Measurements from ENCODE around the gene ZNF143.

Gene ZNF143

GRCh38 chr11:9562716-9563115 lies 101.9 kb downstream of the ZNF143 start:
- TF ChIP-seq, protein P1, sequence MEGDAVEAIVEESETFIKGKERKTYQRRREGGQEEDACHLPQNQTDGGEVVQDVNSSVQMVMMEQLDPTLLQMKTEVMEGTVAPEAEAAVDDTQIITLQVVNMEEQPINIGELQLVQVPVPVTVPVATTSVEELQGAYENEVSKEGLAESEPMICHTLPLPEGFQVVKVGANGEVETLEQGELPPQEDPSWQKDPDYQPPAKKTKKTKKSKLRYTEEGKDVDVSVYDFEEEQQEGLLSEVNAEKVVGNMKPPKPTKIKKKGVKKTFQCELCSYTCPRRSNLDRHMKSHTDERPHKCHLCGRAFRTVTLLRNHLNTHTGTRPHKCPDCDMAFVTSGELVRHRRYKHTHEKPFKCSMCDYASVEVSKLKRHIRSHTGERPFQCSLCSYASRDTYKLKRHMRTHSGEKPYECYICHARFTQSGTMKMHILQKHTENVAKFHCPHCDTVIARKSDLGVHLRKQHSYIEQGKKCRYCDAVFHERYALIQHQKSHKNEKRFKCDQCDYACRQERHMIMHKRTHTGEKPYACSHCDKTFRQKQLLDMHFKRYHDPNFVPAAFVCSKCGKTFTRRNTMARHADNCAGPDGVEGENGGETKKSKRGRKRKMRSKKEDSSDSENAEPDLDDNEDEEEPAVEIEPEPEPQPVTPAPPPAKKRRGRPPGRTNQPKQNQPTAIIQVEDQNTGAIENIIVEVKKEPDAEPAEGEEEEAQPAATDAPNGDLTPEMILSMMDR (IDR thresholded peaks at IDR 0.05), result no peak

GRCh38 chr11:9563196-9563730 lies 102.5 kb downstream of the ZNF143 start:
- Histone ChIP-seq H3K36me3 (no peaks in the 10 kb centered on the region), H3K9me3 (no peaks in the 10 kb centered on the region), H3K27ac (no peak overlapping the region), H3K4me3 (ENCODE audit: low read depth in 1 of 2, low read length in 1 of 2) (no peak overlapping the region), H3K4me1 (ENCODE audit: control insufficient read depth in 1 of 2, insufficient read depth in 1 of 2, low read depth in 1 of 2, low read length in 1 of 2) (no peaks in the 10 kb centered on the region), H3K27me3 (no peaks in the 10 kb centered on the region)
- TF ChIP-seq, protein P1 (IDR thresholded peaks at IDR 0.05), result no peak

More at GRCh38 chr11:9562716-9563115, 101.9 kb downstream of the ZNF143 start:
- Histone ChIP-seq H3K4me3 (ENCODE audit: low read depth in 1 of 2, low read length in 1 of 2) (no peak overlapping the region), H3K9me3 (no peaks in the 10 kb centered on the region), H3K4me1 (ENCODE audit: control insufficient read depth in 1 of 2, insufficient read depth in 1 of 2, low read depth in 1 of 2, low read length in 1 of 2) (no peaks in the 10 kb centered on the region), H3K36me3 (no peaks in the 10 kb centered on the region), H3K27ac (no peak overlapping the region), H3K27me3 (no peaks in the 10 kb centered on the region)

DNA sequence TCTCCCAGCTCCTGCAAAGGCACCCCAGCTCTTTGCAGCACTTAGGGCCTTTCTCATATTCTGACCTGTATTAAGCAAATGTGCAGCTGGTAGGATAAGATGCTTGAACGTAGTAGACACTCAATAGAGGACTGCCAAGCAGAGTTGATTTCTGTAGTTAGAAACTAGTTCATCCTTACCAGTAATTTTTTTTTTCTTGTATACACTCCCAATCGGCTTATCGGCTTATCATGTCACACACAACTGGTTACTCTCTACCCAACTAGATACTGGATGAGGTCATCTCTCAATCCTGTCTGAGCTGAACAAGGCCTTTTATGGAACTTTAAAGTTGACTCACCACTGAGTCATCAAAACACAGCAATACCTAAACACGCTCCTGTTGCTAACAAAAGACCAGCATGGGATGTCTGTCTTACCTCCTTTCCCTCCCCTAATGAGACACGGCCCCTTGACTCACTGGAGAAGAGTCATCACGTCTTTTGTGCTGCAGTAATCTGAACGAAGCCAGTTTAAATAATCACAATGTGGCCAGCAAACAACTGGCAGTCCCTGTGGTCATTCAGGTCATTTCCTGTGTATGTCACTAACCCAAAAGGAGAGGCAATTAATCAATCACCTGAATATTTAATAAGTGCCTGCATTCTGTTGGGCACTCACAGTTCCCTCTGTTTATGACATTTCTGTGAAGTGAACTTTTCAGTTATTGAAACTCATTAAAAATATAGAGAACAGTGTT lies 105.2 kb downstream of the ZNF143 start:
- H3K27me3 ChIP-seq, result no peaks in the 10 kb centered on the region
- no peak overlapping the region for H3K4me3 ChIP-seq (ENCODE audit: low read depth in 1 of 2, low read length in 1 of 2)
- H3K4me1 ChIP-seq (ENCODE audit: control insufficient read depth in 1 of 2, insufficient read depth in 1 of 2, low read depth in 1 of 2, low read length in 1 of 2), result no peaks in the 10 kb centered on the region
- H3K9me3 ChIP-seq, result no peaks in the 10 kb centered on the region
- no peaks in the 10 kb centered on the region for H3K36me3 ChIP-seq
- H3K27ac ChIP-seq, result no peak overlapping the region
- TF ChIP-seq, protein P1 (IDR thresholded peaks at IDR 0.05), result no peak

DNA sequence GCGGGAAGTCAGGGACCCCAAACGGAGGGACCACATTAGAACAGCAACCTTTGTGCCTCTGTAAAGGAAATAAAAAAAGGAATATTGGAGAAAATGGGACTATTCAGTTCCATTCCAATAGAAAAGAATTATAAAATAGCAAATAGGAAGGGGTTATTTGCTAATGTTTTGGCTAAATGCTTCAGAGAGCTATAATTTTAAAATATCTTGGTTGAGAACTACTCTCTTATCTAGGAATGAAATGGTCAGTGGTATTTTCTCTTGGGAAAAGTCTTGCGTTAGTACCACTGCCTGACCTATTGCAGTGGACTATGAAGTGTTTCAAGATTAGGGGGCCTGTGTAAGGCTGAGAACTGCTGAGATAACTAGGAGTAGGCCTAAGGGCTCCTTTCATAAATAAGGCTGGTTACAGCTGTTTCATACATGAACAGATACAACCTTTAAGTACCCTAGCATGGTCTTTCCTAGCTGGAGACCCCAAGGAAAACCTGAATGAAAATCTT lies 105.8 kb downstream of the ZNF143 start:
- H3K4me3 ChIP-seq (ENCODE audit: low read depth in 1 of 2, low read length in 1 of 2), result no peak overlapping the region
- H3K4me1 ChIP-seq (ENCODE audit: control insufficient read depth in 1 of 2, insufficient read depth in 1 of 2, low read depth in 1 of 2, low read length in 1 of 2), result no peaks in the 10 kb centered on the region
- H3K9me3 ChIP-seq, result no peaks in the 10 kb centered on the region
- H3K27ac ChIP-seq, result no peak overlapping the region
- H3K36me3 ChIP-seq, result no peaks in the 10 kb centered on the region
- TF ChIP-seq, protein P1 (IDR thresholded peaks at IDR 0.05), result no peak
- no peaks in the 10 kb centered on the region for H3K27me3 ChIP-seq

- Histone ChIP-seq H3K27ac (no peak overlapping the region), H3K4me3 (ENCODE audit: low read depth in 1 of 2, low read length in 1 of 2) (no peak overlapping the region), H3K9me3 (no peaks in the 10 kb centered on the region), H3K27me3 (no peaks in the 10 kb centered on the region), H3K36me3 (no peaks in the 10 kb centered on the region), H3K4me1 (ENCODE audit: control insufficient read depth in 1 of 2, insufficient read depth in 1 of 2, low read depth in 1 of 2, low read length in 1 of 2) (peaks cover 0 to under 1% of the 10 kb centered on the region in 2 experiments)
- TF ChIP-seq, protein P1 (IDR thresholded peaks at IDR 0.05), result no peak
Observed at GRCh38 chr11:9567401-9567800, 106.6 kb downstream of the ZNF143 start.

Data from neutrophil (primary cell).